ENCODE results near the gene ARHGEF38. TPM values are rescaled to one million over a fixed set of nuclear protein-coding genes. Genes with fewer than 3 reads are reported as not detected.
A peak's percentile ranks its signal among the peaks of the same experiment; 100 is the strongest.

ARHGEF38 gene
- total RNA-seq, 4 donors from 2014 or later, result 0.13 to 0.29 TPM; not detected in 2

DNA sequence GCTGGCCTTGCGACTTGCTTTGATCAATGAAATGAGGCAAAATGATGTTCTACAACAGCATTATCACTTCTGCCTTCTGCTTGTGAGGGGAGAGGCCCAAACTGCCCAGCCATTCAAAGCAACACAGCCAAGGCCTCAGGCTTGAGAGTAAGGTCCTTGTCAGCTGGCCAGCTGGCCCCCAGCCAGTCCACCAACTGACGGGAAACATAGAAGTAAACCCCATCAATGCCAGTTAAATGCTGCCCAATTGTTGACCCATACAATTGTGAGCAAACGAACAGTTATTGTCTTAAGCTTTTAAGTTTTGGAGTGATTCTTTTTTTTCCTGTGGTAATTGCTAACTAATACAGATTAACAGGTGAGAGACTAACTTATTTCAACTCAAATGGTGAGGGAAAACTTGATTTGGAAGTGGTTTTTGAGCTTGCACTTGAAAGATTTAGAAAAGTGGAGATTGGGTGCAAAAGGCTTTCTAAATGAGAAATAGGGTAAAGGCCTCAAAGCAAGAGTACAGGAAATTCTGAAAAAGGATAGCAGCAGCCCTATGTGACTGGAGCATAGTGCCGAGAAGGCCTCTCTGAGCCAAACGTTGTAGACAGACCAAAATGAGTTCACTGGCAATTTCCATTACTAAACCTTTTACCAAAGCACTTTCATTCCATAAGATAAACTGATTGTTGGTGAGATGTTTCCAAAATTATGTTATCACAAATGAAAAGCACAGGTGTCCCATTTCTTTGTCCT, 66.9 kb downstream of the ARHGEF38 start:
- peaks cover 0 to 35% (median 5%) of the 10 kb centered on the region in 3 donors for H3K4me1 ChIP-seq
- H3K27ac ChIP-seq, result peak overlapping the region in 1 of 4 donors; percentile 21
- 50 to 60% methylated on average over 5 of the region's 5 CpGs for WGBS, 2 donors
- TF ChIP-seq, protein P1, sequence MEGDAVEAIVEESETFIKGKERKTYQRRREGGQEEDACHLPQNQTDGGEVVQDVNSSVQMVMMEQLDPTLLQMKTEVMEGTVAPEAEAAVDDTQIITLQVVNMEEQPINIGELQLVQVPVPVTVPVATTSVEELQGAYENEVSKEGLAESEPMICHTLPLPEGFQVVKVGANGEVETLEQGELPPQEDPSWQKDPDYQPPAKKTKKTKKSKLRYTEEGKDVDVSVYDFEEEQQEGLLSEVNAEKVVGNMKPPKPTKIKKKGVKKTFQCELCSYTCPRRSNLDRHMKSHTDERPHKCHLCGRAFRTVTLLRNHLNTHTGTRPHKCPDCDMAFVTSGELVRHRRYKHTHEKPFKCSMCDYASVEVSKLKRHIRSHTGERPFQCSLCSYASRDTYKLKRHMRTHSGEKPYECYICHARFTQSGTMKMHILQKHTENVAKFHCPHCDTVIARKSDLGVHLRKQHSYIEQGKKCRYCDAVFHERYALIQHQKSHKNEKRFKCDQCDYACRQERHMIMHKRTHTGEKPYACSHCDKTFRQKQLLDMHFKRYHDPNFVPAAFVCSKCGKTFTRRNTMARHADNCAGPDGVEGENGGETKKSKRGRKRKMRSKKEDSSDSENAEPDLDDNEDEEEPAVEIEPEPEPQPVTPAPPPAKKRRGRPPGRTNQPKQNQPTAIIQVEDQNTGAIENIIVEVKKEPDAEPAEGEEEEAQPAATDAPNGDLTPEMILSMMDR (IDR thresholded peaks at IDR 0.05), result no peak
- no peak for TF ChIP-seq POLR2A (IDR thresholded peaks at IDR 0.05)
- H3K4me3 ChIP-seq, result no peak overlapping the region
- no peaks in the 10 kb centered on the region for H3K27me3 ChIP-seq
- H3K36me3 ChIP-seq, result no peaks in the 10 kb centered on the region
- DNase-seq, result peak; percentile 0
- H3K9me3 ChIP-seq, result no peaks in the 10 kb centered on the region
- intact Hi-C loops (cut with DNase I), result no loop called here

DNA sequence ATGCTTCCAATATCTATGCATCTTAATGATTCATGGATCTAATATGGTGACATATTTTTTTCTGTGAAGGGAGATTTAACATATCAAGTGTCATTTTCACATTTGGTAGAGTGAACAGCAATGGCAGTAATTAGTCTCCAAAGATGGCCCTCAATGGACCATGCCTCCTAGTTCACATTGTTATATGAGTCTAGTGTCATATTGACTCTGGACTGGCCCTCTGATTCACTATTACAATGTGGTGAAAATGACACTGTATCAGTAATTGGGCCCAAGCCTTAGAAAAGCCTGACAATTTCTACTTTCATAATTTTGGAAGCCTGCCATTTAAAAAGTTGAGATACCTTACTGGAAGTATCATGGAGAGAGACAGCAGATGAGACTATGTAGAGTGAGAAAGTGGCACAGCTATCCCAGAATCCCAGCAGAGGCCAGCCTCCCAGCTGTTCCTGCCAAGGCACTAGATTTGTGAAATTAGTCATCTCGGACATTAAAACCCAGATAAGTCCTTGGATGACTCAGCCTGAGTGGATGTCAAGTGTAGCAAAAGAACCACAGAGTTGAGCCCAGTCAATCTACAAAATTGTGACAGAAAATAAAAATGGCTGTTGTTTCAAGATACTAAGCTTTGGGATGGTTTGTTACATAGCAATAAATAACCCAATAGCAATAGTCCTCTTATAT, 68.4 kb downstream of the ARHGEF38 start:
- Histone ChIP-seq H3K4me1 (peaks cover 0 to 41% (median 6%) of the 10 kb centered on the region in 3 donors), H3K9me3 (no peaks in the 10 kb centered on the region), H3K27me3 (no peaks in the 10 kb centered on the region), H3K4me3 (no peak overlapping the region), H3K27ac (no peak overlapping the region), H3K36me3 (no peaks in the 10 kb centered on the region)
- intact Hi-C loops (cut with DNase I), result no loop called here
- 25 to 33% methylated on average over 1 of the region's 1 CpG for WGBS, 2 donors
- TF ChIP-seq, protein P1 (IDR thresholded peaks at IDR 0.05), result no peak
- TF ChIP-seq POLR2A (IDR thresholded peaks at IDR 0.05), result no peak
- no peak for DNase-seq

DNA sequence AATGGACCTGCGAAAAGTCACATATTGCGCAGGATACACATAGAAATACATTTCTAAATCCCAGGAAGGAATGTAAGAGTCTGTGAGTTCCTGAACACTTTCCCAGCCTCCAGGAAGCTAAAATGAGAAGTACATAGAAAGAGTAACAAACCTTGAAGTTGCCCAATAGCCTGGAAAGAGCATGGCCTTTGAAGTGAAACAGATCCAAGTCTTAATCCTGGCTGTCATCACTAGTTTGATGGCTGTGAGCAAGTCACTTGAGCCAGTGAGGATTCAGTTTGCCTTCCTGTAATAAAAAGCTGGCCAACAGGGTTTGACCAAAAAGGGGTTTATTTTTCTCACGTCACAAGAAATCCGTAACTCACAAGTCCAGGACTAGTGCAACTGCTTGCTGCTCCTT, 69.8 kb downstream of the ARHGEF38 start:
- Histone ChIP-seq H3K27me3 (no peaks in the 10 kb centered on the region), H3K4me1 (peaks cover 0 to 41% (median 6%) of the 10 kb centered on the region in 3 donors), H3K36me3 (no peaks in the 10 kb centered on the region), H3K27ac (no peak overlapping the region), H3K4me3 (no peak overlapping the region), H3K9me3 (no peaks in the 10 kb centered on the region)
- intact Hi-C loops (cut with DNase I), result no loop called here
- DNase-seq, result no peak
- WGBS, 2 donors, result 81 to 84% methylated on average over 4 of the region's 4 CpGs
- TF ChIP-seq POLR2A (IDR thresholded peaks at IDR 0.05), result no peak
- TF ChIP-seq, protein P1 (IDR thresholded peaks at IDR 0.05), result no peak

DNA sequence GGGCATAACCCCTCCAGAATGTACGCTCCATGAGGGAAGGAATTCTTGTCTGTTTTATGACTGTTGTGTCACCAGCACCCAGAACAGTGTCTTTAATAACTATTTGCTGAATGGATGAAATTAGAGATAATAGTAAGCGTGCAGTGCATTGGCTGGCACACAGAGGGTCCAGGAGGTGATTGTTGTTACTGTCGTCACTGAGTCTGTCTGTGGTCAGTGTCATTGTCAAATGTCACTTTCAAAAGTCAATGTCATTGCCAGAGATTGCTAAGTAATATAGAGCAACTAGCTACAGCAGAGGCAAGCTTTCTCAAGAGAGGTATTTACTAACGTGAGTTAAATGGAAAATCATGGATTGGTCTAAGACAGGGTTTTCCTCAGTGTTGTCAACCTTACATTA, 70.7 kb downstream of the ARHGEF38 start:
- no peak overlapping the region for H3K27ac ChIP-seq
- H3K4me1 ChIP-seq, result peaks cover 0 to 41% (median 6%) of the 10 kb centered on the region in 3 donors
- H3K27me3 ChIP-seq, result no peaks in the 10 kb centered on the region
- TF ChIP-seq, protein P1 (IDR thresholded peaks at IDR 0.05), result no peak
- TF ChIP-seq POLR2A (IDR thresholded peaks at IDR 0.05), result no peak
- no peak for DNase-seq
- no peak overlapping the region for H3K4me3 ChIP-seq
- intact Hi-C loops (cut with DNase I), result no loop called here
- H3K9me3 ChIP-seq, result no peaks in the 10 kb centered on the region
- no peaks in the 10 kb centered on the region for H3K36me3 ChIP-seq
- 95 to 97% methylated on average over 4 of the region's 4 CpGs for WGBS, 2 donors

DNA sequence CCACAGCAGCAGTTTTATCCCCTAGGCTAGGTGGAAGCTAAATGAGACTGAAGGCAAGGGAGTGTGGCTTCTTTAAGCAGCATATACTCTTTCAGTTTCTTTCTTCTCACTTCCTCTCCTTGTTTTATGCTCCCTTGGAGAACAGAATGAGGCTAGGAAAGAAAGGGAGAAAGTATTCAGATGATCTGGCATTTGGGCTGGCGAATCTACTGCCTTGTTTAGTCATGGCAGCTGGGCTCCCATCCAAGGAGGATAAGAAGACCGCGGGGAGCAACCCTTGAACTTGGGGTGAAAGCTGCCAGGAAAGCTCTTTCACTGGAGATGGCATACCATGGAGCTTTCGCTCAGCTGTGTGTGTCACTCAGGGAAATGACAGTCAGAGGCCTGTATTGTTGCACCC, 72.1 kb downstream of the ARHGEF38 start:
- Histone ChIP-seq H3K4me1 (peaks cover 0 to 35% (median 6%) of the 10 kb centered on the region in 3 donors), H3K4me3 (no peak overlapping the region), H3K36me3 (no peaks in the 10 kb centered on the region), H3K27ac (peak overlapping the region in 1 of 4 donors; percentile 21), H3K9me3 (no peaks in the 10 kb centered on the region), H3K27me3 (no peaks in the 10 kb centered on the region)
- no peak for DNase-seq
- TF ChIP-seq, protein P1 (IDR thresholded peaks at IDR 0.05), result no peak
- TF ChIP-seq POLR2A (IDR thresholded peaks at IDR 0.05), result no peak
- 24 to 27% methylated on average over 4 of the region's 4 CpGs for WGBS, 2 donors
- intact Hi-C loops (cut with DNase I), result no loop called here
